Central memory CD8-positive, alpha-beta T cell (primary cell): ENCODE measurements around the gene ZNF621.

Experiments
- ATAC-seq: fragments of 150-1000 bp; cut with Tn5 transposase; replicated peaks from 2 replicates; pipeline ENCODE4 v1.10.0; 2022; ENCODE audit warnings: mild to moderate bottlenecking, moderate FRiP score, moderate number of reproducible peaks; ENCODE audit not compliant: poor library complexity, severe bottlenecking; ENCODE audit errors: extremely low read depth
- DNase-seq, 2 donors: peaks; one replicate each; pipeline ENCODE4 v3.0.0; 2021; ENCODE audit warnings: low spot score in 2 of 2
- H3K27ac Mint-ChIP-seq: one replicate; pipeline ENCODE4 v1.8.0; 2022; ENCODE audit warnings: low read depth, mild to moderate bottlenecking, moderate library complexity, mixed read lengths
- H3K27me3 Mint-ChIP-seq: one replicate; pipeline ENCODE4 v1.8.0; 2022; ENCODE audit warnings: mixed read lengths
- H3K36me3 Mint-ChIP-seq: one replicate; pipeline ENCODE4 v1.8.0; 2022; ENCODE audit warnings: mild to moderate bottlenecking, moderate library complexity, mixed read lengths; ENCODE audit not compliant: insufficient read depth
- H3K4me1 Mint-ChIP-seq: one replicate; pipeline ENCODE4 v1.8.0; 2022; ENCODE audit warnings: mixed read lengths
- H3K4me3 Mint-ChIP-seq: one replicate; pipeline ENCODE4 v1.8.0; 2022; ENCODE audit warnings: mild to moderate bottlenecking, moderate library complexity, mixed read lengths
- H3K9me3 Mint-ChIP-seq: one replicate; pipeline ENCODE4 v1.8.0; 2022; ENCODE audit warnings: mixed read lengths

ZNF621 gene

DNA sequence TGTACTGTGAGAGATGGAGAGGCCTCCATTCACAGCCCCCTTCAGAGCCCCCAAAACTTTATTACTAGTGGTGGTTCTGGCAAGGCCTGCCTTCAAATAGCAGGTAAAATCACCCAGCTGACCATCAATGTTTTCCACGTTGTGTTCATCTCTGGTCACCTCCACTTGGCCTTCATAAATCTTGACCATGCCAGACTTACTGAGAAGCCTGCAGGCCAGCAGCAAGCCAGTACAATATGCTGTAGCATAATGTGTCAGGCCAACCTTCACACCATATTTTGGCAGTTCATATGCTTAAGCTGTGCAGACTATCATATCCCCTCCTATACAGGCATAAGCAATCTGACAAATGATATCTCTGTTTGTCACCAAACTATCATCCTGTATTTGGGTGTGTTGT lies 62.1 kb downstream of the ZNF621 start:
- Mint-ChIP-seq H3K9me3 (no peaks in the 10 kb centered on the region), H3K27ac (no peak overlapping the region), H3K4me3 (no peak overlapping the region), H3K27me3 (peaks cover 17% of the 10 kb centered on the region), H3K36me3 (no peaks in the 10 kb centered on the region), H3K4me1 (no peaks in the 10 kb centered on the region)
- DNase-seq: no peak
- ATAC-seq: no peak

DNA sequence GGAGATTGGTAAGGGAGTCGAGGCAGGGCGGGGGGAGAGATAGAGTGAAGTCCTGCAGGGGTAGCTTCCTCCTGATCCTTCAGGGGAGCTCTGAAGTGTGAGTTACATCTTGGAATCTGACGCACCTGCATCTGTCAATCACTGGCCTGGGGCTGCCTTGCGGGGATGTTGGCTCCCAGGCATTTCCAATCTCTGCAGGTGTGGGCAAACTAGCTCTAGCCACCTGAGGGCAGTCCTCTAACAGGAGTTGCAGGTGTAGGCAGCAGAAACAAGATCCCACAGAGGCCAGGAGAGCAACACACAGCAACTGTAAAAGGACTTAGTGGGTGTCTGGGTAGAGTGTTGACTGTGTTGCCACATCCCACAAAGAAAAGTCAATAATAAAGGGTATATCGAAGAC lies 63.6 kb downstream of the ZNF621 start:
- Mint-ChIP-seq H3K36me3 (no peaks in the 10 kb centered on the region), H3K27ac (no peak overlapping the region), H3K27me3 (peaks cover 17% of the 10 kb centered on the region), H3K9me3 (no peaks in the 10 kb centered on the region), H3K4me3 (no peak overlapping the region), H3K4me1 (no peaks in the 10 kb centered on the region)
- no peak for ATAC-seq
- DNase-seq: no peak
